ENCODE results near the gene MEN1. TPM values are rescaled to one million over a fixed set of nuclear protein-coding genes. Genes with fewer than 3 reads are reported as not detected.
A peak's percentile ranks its signal among the peaks of the same experiment; 100 is the strongest.

The MEN1 gene
- total and polyA plus RNA-seq, 7 experiments from 2014 or later: 25.7 to 54.9 (median 38.0) TPM

DNA sequence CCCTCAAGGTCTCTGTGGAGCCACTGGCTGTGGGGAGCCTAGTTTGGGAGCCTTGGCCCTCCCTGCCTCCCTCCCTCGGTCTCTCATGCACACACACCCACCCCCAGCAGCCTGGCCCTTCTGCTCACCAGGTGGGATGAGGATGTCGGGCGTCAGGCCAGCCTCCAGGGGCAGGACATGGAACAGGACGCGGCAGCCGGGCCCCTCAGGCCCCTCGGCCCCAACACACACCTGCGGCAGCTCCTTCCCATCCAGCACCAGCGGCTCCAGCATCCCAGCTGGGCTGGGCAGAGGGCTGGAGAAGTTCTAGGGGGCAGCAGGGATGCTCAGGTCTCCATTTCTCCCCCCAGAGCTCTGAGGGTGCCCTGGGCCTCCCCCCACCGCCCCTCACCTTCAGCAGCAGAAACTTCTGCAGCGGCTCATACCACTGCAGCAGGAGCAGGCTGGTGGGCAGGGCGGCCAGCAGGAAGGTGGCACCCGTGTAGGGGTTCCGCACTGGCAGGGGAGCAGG, 18.5 kb downstream of the MEN1 start:
- no peaks in the 10 kb centered on the region for H3K27me3 Mint-ChIP-seq
- Histone ChIP-seq H3K4me3 (ENCODE audit: low read length) (no peak overlapping the region), H3K27me3 (ENCODE audit: control insufficient read depth in 2 of 2, insufficient read depth in 2 of 2, low read length in 2 of 2) (no peaks in the 10 kb centered on the region), H3K36me3 (ENCODE audit: control insufficient read depth in 2 of 3, insufficient read depth in 3 of 3, low read length in 3 of 3) (peaks cover 0 to 61% (median 0%) of the 10 kb centered on the region in 3 experiments), H3K4me1 (ENCODE audit: control insufficient read depth in 2 of 2, insufficient read depth in 2 of 2, low read length in 2 of 2) (peaks cover 0 to 15% of the 10 kb centered on the region in 2 donors), H3K9me3 (ENCODE audit: control insufficient read depth in 2 of 3, low read length in 3 of 3) (no peaks in the 10 kb centered on the region), H3K27ac (ENCODE audit: low read depth, low read length) (no peak overlapping the region)
- H3K4me1 Mint-ChIP-seq: peaks cover 18 to 40% (median 28%) of the 10 kb centered on the region in 7 donors
- intact Hi-C loops (cut with micrococcal nuclease): no loop called here
- ChIA-PET CTCF (interaction anchor here (1.5 to 1.6 kb wide), 2 partner anchors 10 to 30 kb away, joined by 3 to 4 read pairs; no protein-coding TSS in a partner anchor), POLR2A (interaction anchor here (0.7 to 3.0 kb wide), 8 partner anchors 9 to 48 kb away, joined by 3 to 19 read pairs (median 4); partner anchors contain the start of genes MAP4K2, RASGRP2 and SF1)
- no peak overlapping the region for H3K27ac Mint-ChIP-seq
- no peak overlapping the region for H3K4me3 Mint-ChIP-seq
- peaks cover 0 to 10% (median 4%) of the 10 kb centered on the region in 5 donors for H3K36me3 Mint-ChIP-seq
- no peak for DNase-seq
- no peak for ATAC-seq
- H3K9me3 Mint-ChIP-seq: peaks cover 0 to 1% (median 0%) of the 10 kb centered on the region in 11 donors

DNA sequence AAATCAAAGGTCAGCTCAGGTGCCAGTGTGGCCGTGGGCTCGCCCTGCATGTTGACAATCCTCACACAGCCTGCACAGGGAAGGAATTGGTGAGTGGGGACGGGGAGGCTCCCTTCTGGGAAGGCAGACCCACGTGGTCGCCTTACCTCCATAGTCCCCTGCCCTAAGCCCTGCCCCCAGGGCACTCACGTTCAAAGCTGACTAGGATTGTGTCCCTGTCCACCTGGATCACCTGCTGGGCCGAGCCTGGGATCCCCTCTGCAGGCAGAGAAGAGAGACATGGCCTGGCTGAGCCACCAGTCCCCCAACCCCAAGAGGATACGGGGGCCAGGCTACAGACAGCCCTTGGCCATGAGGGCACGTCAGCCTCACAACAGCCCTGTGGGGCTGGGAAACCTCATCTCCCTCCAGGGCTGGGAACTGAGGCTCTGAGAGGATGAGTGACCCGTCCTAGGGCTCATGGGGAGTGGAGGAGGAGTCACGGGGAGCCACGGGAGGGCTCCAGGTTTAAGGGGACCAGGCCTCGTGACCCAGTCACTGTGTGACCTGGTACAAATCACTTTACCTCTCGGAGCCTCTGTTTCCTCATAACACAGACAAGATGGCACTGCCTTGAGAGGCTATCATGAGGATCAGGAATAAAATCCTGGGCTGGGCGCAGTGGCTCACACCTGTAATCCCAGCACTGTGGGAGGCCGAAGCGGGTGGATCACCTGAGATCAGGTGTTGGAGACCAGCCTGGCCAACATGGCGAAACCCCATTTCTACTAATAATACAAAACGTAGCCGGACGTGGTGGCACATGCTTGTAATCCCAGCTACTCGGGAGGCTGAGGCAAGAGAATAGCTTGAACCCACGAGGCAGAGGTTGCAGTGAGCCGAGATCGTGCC, 19.9 kb downstream of the MEN1 start:
- intact Hi-C loops (cut with micrococcal nuclease): no loop called here
- Mint-ChIP-seq H3K4me1 (peaks cover 16 to 32% (median 22%) of the 10 kb centered on the region in 7 donors), H3K4me3 (no peak overlapping the region), H3K36me3 (peaks cover 0 to 11% (median 4%) of the 10 kb centered on the region in 5 donors), H3K27me3 (no peaks in the 10 kb centered on the region), H3K9me3 (peaks cover 0 to 1% (median 0%) of the 10 kb centered on the region in 11 donors), H3K27ac (peak overlapping the region in 2 of 9 donors; percentile 48 to 51)
- DNase-seq (no peak), ATAC-seq (no peak)
- no peaks in the 10 kb centered on the region for H3K9me3 ChIP-seq (ENCODE audit: control insufficient read depth in 2 of 3, low read length in 3 of 3)
- no peaks in the 10 kb centered on the region for H3K27me3 ChIP-seq (ENCODE audit: control insufficient read depth in 2 of 2, insufficient read depth in 2 of 2, low read length in 2 of 2)
- peaks cover 0 to 15% of the 10 kb centered on the region in 2 donors for H3K4me1 ChIP-seq (ENCODE audit: control insufficient read depth in 2 of 2, insufficient read depth in 2 of 2, low read length in 2 of 2)
- ChIA-PET POLR2A (interaction anchor here (1.4 to 1.5 kb wide), 2 partner anchors 12 to 13 kb away, joined by 4 to 5 read pairs; partner anchors contain the start of genes MAP4K2 and SF1), CTCF (no interaction called here)
- H3K4me3 ChIP-seq (ENCODE audit: low read length): no peak overlapping the region
- H3K27ac ChIP-seq (ENCODE audit: low read depth, low read length): peak overlapping the region; percentile 6
- H3K36me3 ChIP-seq (ENCODE audit: control insufficient read depth in 2 of 3, insufficient read depth in 3 of 3, low read length in 3 of 3): peaks cover 0 to 48% (median 0%) of the 10 kb centered on the region in 3 experiments

DNA sequence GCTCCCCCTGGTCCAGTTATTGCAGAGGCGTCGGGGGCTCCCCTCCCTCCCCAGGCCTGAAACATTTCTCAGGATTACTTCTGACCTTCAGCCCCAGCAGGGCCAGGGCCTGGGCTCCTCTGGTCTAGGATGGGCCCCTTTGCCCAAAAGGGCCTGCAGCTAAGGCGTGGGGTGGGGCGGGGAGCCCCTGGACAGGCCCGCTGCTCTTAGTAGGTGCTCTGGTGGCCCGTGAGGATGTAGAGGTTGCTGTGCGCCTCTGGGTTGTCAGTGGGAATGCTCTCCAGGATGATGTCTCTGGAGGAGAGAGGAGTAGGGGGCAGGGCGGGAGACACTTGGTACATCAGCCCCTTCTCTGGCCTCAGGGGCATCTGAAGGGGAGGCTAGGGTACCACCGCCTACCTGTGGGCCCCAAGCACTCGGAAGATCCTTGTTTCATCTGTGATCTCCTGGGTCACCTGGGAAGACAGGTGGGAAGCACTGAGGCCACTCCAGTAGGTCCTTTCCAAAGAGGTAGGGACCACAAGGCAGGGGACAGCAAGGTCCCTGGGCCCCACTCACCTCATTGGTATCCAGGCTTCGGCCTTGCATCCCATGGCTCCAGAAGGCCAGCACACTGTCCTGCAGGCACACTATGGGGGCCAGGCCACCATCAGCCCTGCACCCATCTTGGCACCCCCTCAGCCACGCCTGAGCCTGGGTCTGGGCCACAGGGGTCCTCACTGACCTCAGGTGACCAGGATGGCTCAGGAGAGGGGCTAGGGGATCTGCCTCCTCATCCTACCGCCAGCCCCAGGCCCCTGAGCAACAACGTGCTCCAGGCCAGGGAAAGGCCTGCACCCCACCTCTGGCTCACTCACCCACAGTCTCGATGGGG, 20.8 kb downstream of the MEN1 start:
- Histone ChIP-seq H3K27ac (ENCODE audit: low read depth, low read length) (peak overlapping the region; percentile 6), H3K4me1 (ENCODE audit: control insufficient read depth in 2 of 2, insufficient read depth in 2 of 2, low read length in 2 of 2) (peaks cover 0 to 15% of the 10 kb centered on the region in 2 donors), H3K9me3 (ENCODE audit: control insufficient read depth in 2 of 3, low read length in 3 of 3) (no peaks in the 10 kb centered on the region), H3K27me3 (ENCODE audit: control insufficient read depth in 2 of 2, insufficient read depth in 2 of 2, low read length in 2 of 2) (no peaks in the 10 kb centered on the region), H3K4me3 (ENCODE audit: low read length) (no peak overlapping the region), H3K36me3 (ENCODE audit: control insufficient read depth in 2 of 3, insufficient read depth in 3 of 3, low read length in 3 of 3) (peaks cover 0 to 45% (median 0%) of the 10 kb centered on the region in 3 experiments)
- H3K9me3 Mint-ChIP-seq: peaks cover 0 to under 1% (median 0%) of the 10 kb centered on the region in 11 donors
- POLR2A ChIA-PET: interaction anchor here (1.4 to 5.4 kb wide), 5 partner anchors 11 to 45 kb away, joined by 4 to 31 read pairs (median 17); partner anchors contain the start of genes MAP4K2, RASGRP2 and SF1
- ATAC-seq: no peak
- no peak for DNase-seq
- H3K27me3 Mint-ChIP-seq: no peaks in the 10 kb centered on the region
- peak overlapping the region in 2 of 9 donors; percentile 38 to 48 for H3K27ac Mint-ChIP-seq
- peaks cover 0 to 11% (median under 1%) of the 10 kb centered on the region in 5 donors for H3K36me3 Mint-ChIP-seq
- H3K4me1 Mint-ChIP-seq: peaks cover 12 to 27% (median 17%) of the 10 kb centered on the region in 7 donors
- CTCF ChIA-PET: interaction anchor here (0.8 kb wide), 1 partner anchor 89 kb away, joined by 5 read pairs; no protein-coding TSS in a partner anchor
- intact Hi-C loops (cut with micrococcal nuclease): no loop called here
- H3K4me3 Mint-ChIP-seq: no peak overlapping the region

DNA sequence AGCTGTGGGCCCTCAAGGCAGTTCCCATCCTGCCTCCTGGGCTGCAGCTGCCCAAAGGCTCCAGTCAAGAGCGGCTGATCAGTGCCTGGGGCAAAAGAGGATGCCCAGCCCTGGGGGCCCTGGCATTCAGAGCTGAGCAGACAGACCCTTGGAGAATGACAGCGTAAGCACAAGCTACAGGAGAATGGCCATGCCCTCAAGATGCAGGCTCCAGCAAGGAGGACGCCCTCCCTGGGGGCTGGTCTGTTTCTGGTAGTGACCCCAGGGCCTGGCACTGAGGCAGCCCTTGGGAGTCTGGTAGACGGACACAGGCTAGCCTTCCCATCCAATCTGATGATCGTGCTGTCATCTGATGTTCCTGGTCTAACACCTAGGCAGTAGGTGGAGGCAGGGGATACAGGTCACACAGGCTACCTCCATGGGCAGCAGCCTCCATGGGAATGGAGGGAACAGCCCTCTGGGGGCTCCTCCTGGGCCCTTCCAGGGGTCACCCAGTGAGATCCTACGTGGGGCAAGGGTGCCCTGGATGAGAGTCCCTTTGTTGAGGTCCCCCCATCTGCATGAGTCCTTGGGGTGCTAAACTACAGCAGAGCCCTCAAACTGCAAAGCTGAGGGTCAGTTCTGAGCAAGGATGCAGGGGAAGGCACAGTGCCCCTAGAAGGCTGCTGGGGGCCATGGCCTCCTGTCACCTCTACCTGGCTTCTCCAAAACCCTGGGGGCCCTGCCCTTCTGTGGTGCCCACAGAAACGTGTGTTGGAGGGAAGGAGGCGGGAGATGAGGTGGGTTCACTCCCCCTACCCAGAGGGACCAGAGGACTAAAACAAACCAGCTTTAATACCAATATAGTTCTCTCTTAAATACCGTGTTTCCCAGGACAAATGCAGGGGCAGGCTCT, 21.8 kb downstream of the MEN1 start:
- no peak overlapping the region for H3K27ac Mint-ChIP-seq
- POLR2A ChIA-PET: interaction anchor here (1.1 to 5.4 kb wide), 5 partner anchors 10 to 65 kb away, joined by 3 to 31 read pairs (median 17); partner anchors contain the start of genes MAP4K2, RASGRP2 and SF1
- no peaks in the 10 kb centered on the region for H3K9me3 Mint-ChIP-seq
- intact Hi-C loops (cut with micrococcal nuclease): no loop called here
- H3K4me1 Mint-ChIP-seq: peaks cover 5 to 17% (median 10%) of the 10 kb centered on the region in 7 donors
- Histone ChIP-seq H3K4me1 (ENCODE audit: control insufficient read depth in 2 of 2, insufficient read depth in 2 of 2, low read length in 2 of 2) (peaks cover 0 to 11% of the 10 kb centered on the region in 2 donors), H3K36me3 (ENCODE audit: control insufficient read depth in 2 of 3, insufficient read depth in 3 of 3, low read length in 3 of 3) (peaks cover 0 to 39% (median 0%) of the 10 kb centered on the region in 3 experiments), H3K9me3 (ENCODE audit: control insufficient read depth in 2 of 3, low read length in 3 of 3) (no peaks in the 10 kb centered on the region), H3K27ac (ENCODE audit: low read depth, low read length) (peak overlapping the region; percentile 16), H3K4me3 (ENCODE audit: low read length) (no peak overlapping the region), H3K27me3 (ENCODE audit: control insufficient read depth in 2 of 2, insufficient read depth in 2 of 2, low read length in 2 of 2) (no peaks in the 10 kb centered on the region)
- DNase-seq (no peak), ATAC-seq (no peak)
- H3K27me3 Mint-ChIP-seq: no peaks in the 10 kb centered on the region
- CTCF ChIA-PET: interaction anchor here (0.6 to 1.2 kb wide), 7 partner anchors 9 to 90 kb away, joined by 3 to 7 read pairs (median 5); partner anchors contain the start of gene RASGRP2
- peaks cover 0 to 11% (median 0%) of the 10 kb centered on the region in 5 donors for H3K36me3 Mint-ChIP-seq
- no peak overlapping the region for H3K4me3 Mint-ChIP-seq

DNA sequence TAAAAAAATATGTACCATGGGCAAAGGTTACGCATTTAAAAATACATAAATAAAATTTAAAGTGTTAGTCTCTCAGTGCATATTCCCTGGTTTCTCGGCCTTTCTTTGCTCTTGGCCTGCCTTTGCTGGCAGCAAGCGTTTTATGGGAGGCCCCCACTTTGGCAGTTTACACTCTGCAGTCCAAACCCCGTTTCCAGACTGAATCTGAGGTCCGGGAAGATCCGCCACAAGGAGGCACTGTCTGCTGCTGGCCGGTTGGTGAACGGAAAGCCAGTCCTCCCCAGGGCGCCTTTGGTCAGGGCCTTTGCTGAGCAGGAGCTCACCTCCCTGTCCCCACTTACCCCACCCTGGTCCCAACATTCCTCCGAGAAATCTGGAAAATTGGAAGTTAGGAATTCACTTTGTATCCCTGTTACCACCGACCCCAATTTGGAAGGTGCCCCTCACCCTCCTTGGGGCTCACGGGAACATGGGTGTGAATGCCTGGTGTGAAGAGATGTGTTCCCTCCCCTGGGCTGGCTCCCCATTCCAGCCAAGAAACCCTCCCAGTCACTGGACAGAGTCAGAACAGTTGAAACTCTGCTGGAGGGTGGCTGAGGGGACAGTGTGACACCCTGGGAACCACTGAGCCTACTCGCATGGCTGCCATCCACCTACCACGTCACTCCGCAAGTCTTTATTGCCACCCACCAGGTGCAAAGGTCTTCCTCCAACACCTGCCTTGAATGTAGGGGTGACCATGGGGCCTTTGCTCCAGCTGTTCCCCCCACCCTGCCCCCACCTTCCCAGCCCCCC, 22.6 kb downstream of the MEN1 start:
- Histone ChIP-seq H3K4me3 (ENCODE audit: low read length) (no peak overlapping the region), H3K27ac (ENCODE audit: low read depth, low read length) (peak overlapping the region; percentile 16), H3K27me3 (ENCODE audit: control insufficient read depth in 2 of 2, insufficient read depth in 2 of 2, low read length in 2 of 2) (no peaks in the 10 kb centered on the region), H3K4me1 (ENCODE audit: control insufficient read depth in 2 of 2, insufficient read depth in 2 of 2, low read length in 2 of 2) (peaks cover 0 to 7% of the 10 kb centered on the region in 2 donors), H3K9me3 (ENCODE audit: control insufficient read depth in 2 of 3, low read length in 3 of 3) (no peaks in the 10 kb centered on the region), H3K36me3 (ENCODE audit: control insufficient read depth in 2 of 3, insufficient read depth in 3 of 3, low read length in 3 of 3) (peaks cover 0 to 37% (median 0%) of the 10 kb centered on the region in 3 experiments)
- POLR2A ChIA-PET: interaction anchor here (1.1 to 5.4 kb wide), 5 partner anchors 9 to 66 kb away, joined by 3 to 31 read pairs (median 17); partner anchors contain the start of genes MAP4K2, RASGRP2 and SF1
- Mint-ChIP-seq H3K4me3 (no peak overlapping the region), H3K27me3 (no peaks in the 10 kb centered on the region), H3K4me1 (peaks cover 1 to 11% (median 5%) of the 10 kb centered on the region in 7 donors), H3K27ac (peak overlapping the region; percentile 18 to 90 (median 74)), H3K36me3 (peaks cover 0 to 11% (median 0%) of the 10 kb centered on the region in 5 donors), H3K9me3 (no peaks in the 10 kb centered on the region)
- intact Hi-C loops (cut with micrococcal nuclease): loop anchor here (1.0 to 2.0 kb wide), 3 partner anchors 8 to 107 kb away; partner anchors contain the start of gene CDC42BPG (in 1 of the 2)
- CTCF ChIA-PET: interaction anchor here (0.6 to 1.2 kb wide), 6 partner anchors 8 to 59 kb away, joined by 3 to 7 read pairs (median 5); partner anchors contain the start of gene RASGRP2
- DNase-seq: peak in 8 of 9 donors; percentile 28 to 65 (median 54)
- ATAC-seq: peak; percentile 90
